Memory B cell (primary cell): ENCODE measurements around the gene LTA4H.
A peak's percentile ranks its signal among the peaks of the same experiment; 100 is the strongest.
"Not testable (repeated sequence)": the region's sequence is repeated elsewhere in the genome, so short reads cannot be mapped to it uniquely, and the experiment has no call there.

ENCODE experiments used
- ATAC-seq: fragments of 150-1000 bp; cut with Tn5 transposase; 2 replicates; pipeline ENCODE4 v1.10.0; 2021; ENCODE audit warnings: low read depth, mild to moderate bottlenecking, moderate library complexity
- DNase-seq, 2 donors: peaks; one replicate each; pipeline ENCODE4 v3.0.0; 2022; ENCODE audit warnings: low spot score in 2 of 2
- H3K27ac Mint-ChIP-seq: one replicate; pipeline ENCODE4 v1.8.0; 2022; ENCODE audit warnings: mild to moderate bottlenecking, moderate library complexity, mixed read lengths
- H3K27me3 Mint-ChIP-seq: one replicate; pipeline ENCODE4 v1.8.0; 2022; ENCODE audit warnings: mixed read lengths
- H3K36me3 Mint-ChIP-seq: one replicate; pipeline ENCODE4 v1.8.0; 2022; ENCODE audit warnings: mild to moderate bottlenecking, mixed read lengths
- H3K4me1 Mint-ChIP-seq: one replicate; pipeline ENCODE4 v1.8.0; 2022; ENCODE audit warnings: mixed read lengths
- H3K4me3 Mint-ChIP-seq: one replicate; pipeline ENCODE4 v1.8.0; 2022; ENCODE audit warnings: mild to moderate bottlenecking, moderate library complexity, mixed read lengths
- H3K9me3 Mint-ChIP-seq: one replicate; pipeline ENCODE4 v1.8.0; 2022; ENCODE audit warnings: mixed read lengths

LTA4H gene

GRCh38 chr12:96065776-96066175 is 30.4 kb upstream of the LTA4H start:
- not testable (repeated sequence) for H3K27me3 Mint-ChIP-seq, H3K9me3 Mint-ChIP-seq, DNase-seq, H3K36me3 Mint-ChIP-seq, H3K4me3 Mint-ChIP-seq, ATAC-seq, H3K27ac Mint-ChIP-seq
- peaks cover 28% of the 10 kb centered on the region for H3K4me1 Mint-ChIP-seq

DNA sequence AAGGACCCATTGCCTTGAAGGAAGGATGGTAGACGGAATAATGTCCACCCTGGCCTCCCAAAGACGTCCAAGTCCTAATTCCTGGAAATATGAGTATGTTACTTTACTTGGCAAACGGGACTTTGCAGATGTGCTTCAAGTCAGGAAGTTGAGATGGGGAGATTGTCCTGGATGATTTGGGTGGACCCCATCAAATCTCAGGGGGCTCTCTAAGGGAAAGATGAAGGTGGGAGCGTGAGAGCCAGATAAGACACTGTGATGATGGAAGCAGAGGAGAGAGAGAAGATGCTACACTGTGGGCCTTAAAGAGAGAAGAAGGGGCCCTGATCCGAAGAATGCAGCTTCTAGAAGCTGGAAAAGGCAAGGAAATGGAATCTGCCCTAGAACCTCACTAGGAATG is 29.6 kb upstream of the LTA4H start:
- Mint-ChIP-seq H3K9me3 (no peaks in the 10 kb centered on the region), H3K27me3 (no peaks in the 10 kb centered on the region)

DNA sequence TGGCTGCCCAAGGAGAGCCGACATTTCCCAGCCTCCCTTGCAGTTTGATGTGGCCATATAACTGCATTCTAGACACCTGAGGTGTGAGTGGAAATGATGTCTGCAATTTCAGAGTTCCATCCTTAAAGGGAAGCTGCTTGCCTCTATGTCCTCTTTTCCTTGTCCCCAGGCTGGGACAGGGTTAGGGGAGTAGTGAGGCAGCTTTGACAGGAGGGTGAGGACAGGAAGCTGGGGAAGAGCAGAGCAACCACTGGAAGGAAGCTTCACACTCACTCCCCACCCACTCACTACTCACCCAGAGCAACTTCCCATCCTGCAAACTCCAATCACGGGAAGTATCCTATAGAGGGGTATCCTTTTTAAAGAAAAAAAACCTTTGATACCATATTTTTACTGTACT is 28.9 kb upstream of the LTA4H start:
- no peaks in the 10 kb centered on the region for H3K9me3 Mint-ChIP-seq

More for the DNA sequence above, 29.6 kb upstream of the LTA4H start:
- no peak for ATAC-seq
- Mint-ChIP-seq H3K4me3 (no peak overlapping the region), H3K36me3 (peaks cover 2% of the 10 kb centered on the region), H3K27ac (no peak overlapping the region), H3K4me1 (peaks cover 23% of the 10 kb centered on the region)
- no peak for DNase-seq

DNA sequence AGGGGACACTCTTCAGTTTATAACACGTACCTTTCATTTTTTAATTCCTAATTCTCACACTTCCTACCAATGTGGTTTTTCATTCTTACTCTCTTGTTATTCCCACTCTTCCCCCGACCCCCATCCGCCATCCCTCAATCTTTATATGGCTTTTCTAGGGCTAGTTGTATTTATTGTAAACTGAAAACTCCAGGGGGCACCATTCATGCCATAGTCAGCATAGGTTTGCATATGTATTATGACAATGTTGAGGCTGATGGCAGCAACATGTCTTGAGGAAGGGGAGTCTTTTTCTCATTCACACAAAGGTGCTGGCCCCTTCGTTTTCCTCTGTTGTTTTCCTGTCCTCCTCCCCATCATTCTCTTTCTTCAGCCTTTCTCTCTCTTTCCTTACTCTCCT is 27.7 kb upstream of the LTA4H start:
- no peak for DNase-seq
- H3K27ac Mint-ChIP-seq = peak overlapping the region; percentile 46
- H3K4me3 Mint-ChIP-seq = peak overlapping the region; percentile 64
- peaks cover 23% of the 10 kb centered on the region for H3K4me1 Mint-ChIP-seq
- no peak for ATAC-seq
- peaks cover 2% of the 10 kb centered on the region for H3K36me3 Mint-ChIP-seq
- H3K27me3 Mint-ChIP-seq = no peaks in the 10 kb centered on the region
- no peaks in the 10 kb centered on the region for H3K9me3 Mint-ChIP-seq

More for the DNA sequence above, 28.9 kb upstream of the LTA4H start:
- H3K27me3 Mint-ChIP-seq = no peaks in the 10 kb centered on the region
- ATAC-seq (no peak), DNase-seq (no peak)
- peaks cover 23% of the 10 kb centered on the region for H3K4me1 Mint-ChIP-seq
- peaks cover 2% of the 10 kb centered on the region for H3K36me3 Mint-ChIP-seq
- no peak overlapping the region for H3K4me3 Mint-ChIP-seq
- H3K27ac Mint-ChIP-seq = no peak overlapping the region

DNA sequence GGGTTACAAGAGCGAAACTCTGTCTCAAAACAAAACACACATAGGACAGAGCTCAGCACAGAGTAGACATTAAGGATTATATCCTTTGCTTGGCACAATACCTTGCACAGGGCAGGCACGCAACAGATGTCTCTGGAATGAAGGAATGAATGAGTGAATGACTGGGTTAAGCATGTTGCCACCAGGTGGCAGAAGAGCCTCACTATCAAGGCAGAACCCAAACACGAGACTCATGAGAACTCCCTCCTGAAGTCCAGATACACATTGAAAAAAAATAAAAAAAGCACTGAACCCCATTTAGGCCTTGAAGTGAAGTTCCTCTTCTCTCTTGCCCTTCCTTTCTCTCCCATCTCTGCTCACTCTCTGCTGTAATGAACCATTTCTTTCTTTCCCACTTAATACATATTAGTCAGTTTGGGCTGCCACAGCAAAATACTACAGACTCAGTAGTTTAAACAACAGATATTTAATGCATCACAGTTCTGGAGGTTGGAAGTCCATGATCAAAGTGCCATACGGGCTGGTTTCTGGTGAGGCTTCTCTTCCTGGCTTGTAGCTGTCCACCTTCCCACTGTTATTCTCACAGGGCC is 26.6 kb upstream of the LTA4H start:
- H3K4me1 Mint-ChIP-seq = peaks cover 25% of the 10 kb centered on the region
- peak overlapping the region; percentile 13 for H3K4me3 Mint-ChIP-seq
- DNase-seq = peak; percentile 68 to 80
- no peaks in the 10 kb centered on the region for H3K27me3 Mint-ChIP-seq
- peaks cover 2% of the 10 kb centered on the region for H3K36me3 Mint-ChIP-seq
- H3K27ac Mint-ChIP-seq = peak overlapping the region; percentile 20
- peak; percentile 96 for ATAC-seq
- H3K9me3 Mint-ChIP-seq = peaks cover 2% of the 10 kb centered on the region

GRCh38 chr12:96061323-96061722 is 25.9 kb upstream of the LTA4H start:
- peaks cover 2% of the 10 kb centered on the region for H3K36me3 Mint-ChIP-seq
- peaks cover 25% of the 10 kb centered on the region for H3K4me1 Mint-ChIP-seq
- H3K4me3 Mint-ChIP-seq = no peak overlapping the region
- H3K27ac Mint-ChIP-seq = no peak overlapping the region
- no peaks in the 10 kb centered on the region for H3K27me3 Mint-ChIP-seq
- peaks cover 2% of the 10 kb centered on the region for H3K9me3 Mint-ChIP-seq
- ATAC-seq (no peak), DNase-seq (no peak)

- peaks cover 2% of the 10 kb centered on the region for H3K9me3 Mint-ChIP-seq
- peaks cover 2% of the 10 kb centered on the region for H3K36me3 Mint-ChIP-seq
- H3K4me1 Mint-ChIP-seq = peaks cover 22% of the 10 kb centered on the region
- H3K27ac Mint-ChIP-seq = no peak overlapping the region
- no peak for DNase-seq
- no peak for ATAC-seq
- H3K4me3 Mint-ChIP-seq = no peak overlapping the region
- H3K27me3 Mint-ChIP-seq = no peaks in the 10 kb centered on the region
Observed at GRCh38 chr12:96060041-96060440, 24.7 kb upstream of the LTA4H start.

GRCh38 chr12:96057986-96058553 is 22.7 kb upstream of the LTA4H start:
- Mint-ChIP-seq H3K36me3 (peaks cover 2% of the 10 kb centered on the region), H3K9me3 (peaks cover 2% of the 10 kb centered on the region), H3K27ac (no peak overlapping the region), H3K27me3 (no peaks in the 10 kb centered on the region), H3K4me3 (no peak overlapping the region), H3K4me1 (peaks cover 11% of the 10 kb centered on the region)
- no peak for ATAC-seq
- DNase-seq = no peak

- no peaks in the 10 kb centered on the region for H3K36me3 Mint-ChIP-seq
- H3K27ac Mint-ChIP-seq = no peak overlapping the region
- H3K27me3 Mint-ChIP-seq = no peaks in the 10 kb centered on the region
- no peak for DNase-seq
- no peak overlapping the region for H3K4me3 Mint-ChIP-seq
- H3K9me3 Mint-ChIP-seq = peaks cover 2% of the 10 kb centered on the region
- ATAC-seq = no peak
- H3K4me1 Mint-ChIP-seq = peaks cover 4% of the 10 kb centered on the region
Observed at GRCh38 chr12:96056646-96057455, 21.5 kb upstream of the LTA4H start.

DNA sequence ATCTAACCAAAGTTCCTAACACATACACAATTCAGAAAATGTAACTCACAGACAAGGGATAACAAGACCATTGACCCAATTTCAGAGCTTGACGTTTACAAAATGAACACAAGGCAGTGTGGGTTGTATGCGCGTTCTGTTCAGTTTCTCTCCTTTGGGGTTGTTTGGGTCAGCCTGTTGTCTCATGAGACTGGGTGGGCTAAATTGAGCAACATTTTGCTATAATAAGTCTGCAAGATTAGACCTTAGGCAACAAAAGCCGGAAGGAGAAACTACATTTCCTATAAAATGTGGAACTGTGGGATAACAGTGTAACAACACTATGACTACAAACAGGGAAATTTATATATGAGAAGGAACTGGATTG is 18.8 kb upstream of the LTA4H start:
- Mint-ChIP-seq H3K9me3 (peaks cover 2% of the 10 kb centered on the region), H3K36me3 (no peaks in the 10 kb centered on the region), H3K4me3 (no peak overlapping the region), H3K27ac (no peak overlapping the region), H3K27me3 (no peaks in the 10 kb centered on the region), H3K4me1 (peaks cover 4% of the 10 kb centered on the region)
- ATAC-seq (no peak), DNase-seq (no peak)

- Mint-ChIP-seq H3K27me3 (no peaks in the 10 kb centered on the region), H3K4me1 (peaks cover 4% of the 10 kb centered on the region), H3K4me3 (no peak overlapping the region), H3K36me3 (no peaks in the 10 kb centered on the region), H3K27ac (no peak overlapping the region), H3K9me3 (peaks cover 2% of the 10 kb centered on the region)
- DNase-seq (no peak), ATAC-seq (no peak)
Observed at GRCh38 chr12:96053476-96054243, 18.3 kb upstream of the LTA4H start.

DNA sequence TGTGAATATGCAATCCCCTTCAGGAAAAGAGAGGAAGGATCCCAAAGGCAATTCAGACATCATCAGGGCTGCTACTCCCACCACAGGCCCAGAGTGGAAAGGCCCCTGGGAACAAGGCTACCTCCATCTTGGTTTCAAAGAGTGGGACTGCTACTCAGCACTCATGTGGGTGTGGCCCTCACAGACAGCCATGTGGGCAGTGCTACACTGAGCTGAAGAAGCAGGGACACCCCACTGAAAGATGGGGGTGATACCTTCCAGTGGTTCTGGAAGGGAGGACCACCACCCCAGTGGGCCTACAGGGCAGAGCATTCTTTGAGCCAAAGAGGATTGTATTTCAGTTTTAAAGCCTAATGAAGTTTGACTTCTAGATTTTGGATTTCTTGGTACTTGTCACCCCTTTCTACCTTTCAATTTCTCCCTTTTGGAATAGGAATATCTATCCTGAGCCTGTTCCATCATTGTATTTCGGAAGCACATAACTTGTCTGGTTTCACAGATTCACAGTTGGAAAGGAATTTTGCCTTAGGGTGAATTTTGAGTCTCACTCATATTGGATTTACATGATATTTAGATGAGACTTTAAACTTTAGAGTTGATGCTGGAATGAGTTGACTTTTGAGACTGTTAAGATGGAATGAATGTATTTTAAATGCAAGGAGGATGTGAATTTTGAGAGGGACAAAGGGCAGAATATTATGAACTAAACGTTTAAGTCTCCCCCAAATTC is 16.5 kb upstream of the LTA4H start:
- Mint-ChIP-seq H3K36me3 (no peaks in the 10 kb centered on the region), H3K9me3 (no peaks in the 10 kb centered on the region), H3K27me3 (no peaks in the 10 kb centered on the region), H3K27ac (peak overlapping the region; percentile 12), H3K4me1 (peaks cover 14% of the 10 kb centered on the region), H3K4me3 (no peak overlapping the region)
- no peak for DNase-seq
- ATAC-seq = no peak

GRCh38 chr12:96050139-96050538 is 14.8 kb upstream of the LTA4H start:
- Mint-ChIP-seq H3K4me1 (peaks cover 24% of the 10 kb centered on the region), H3K36me3 (no peaks in the 10 kb centered on the region), H3K4me3 (no peak overlapping the region), H3K27me3 (no peaks in the 10 kb centered on the region), H3K27ac (no peak overlapping the region), H3K9me3 (no peaks in the 10 kb centered on the region)
- DNase-seq (no peak), ATAC-seq (no peak)
